Small intestine (tissue), 7 donors: ENCODE measurements around the gene PRMT5. TPM values are rescaled to one million over a fixed set of nuclear protein-coding genes. Genes with fewer than 3 reads are reported as not detected.

Experiments
- DNase-seq, 2 donors: peaks; one replicate each; pipeline versions ENCODE4 v3.0.0 to v3.0.0-alpha.2; 2013
- FAIRE-seq: peaks from 2 replicates; lab custom pipeline; 2012; peaks lifted over from hg19 to GRCh38; lab: Jason Lieb, UNC
- H3K27ac ChIP-seq, 3 donors: one replicate each; pipeline ENCODE4 v1.5.1; 2013; ENCODE audit warnings: low read length in 2 of 3, mild to moderate bottlenecking in 2 of 3, control low read depth in 1 of 3, inconsistent platforms in 1 of 3, low read depth in 1 of 3, moderate library complexity in 1 of 3
- H3K27me3 ChIP-seq, 3 donors: one replicate each; pipeline ENCODE4 v1.6.1; 2013; ENCODE audit warnings: low read length in 3 of 3, inconsistent platforms in 1 of 3; ENCODE audit not compliant: control insufficient read depth in 3 of 3, insufficient read depth in 3 of 3
- H3K36me3 ChIP-seq, 3 donors: one replicate each; pipeline ENCODE4 v1.6.1; 2013; ENCODE audit warnings: low read length in 3 of 3, inconsistent platforms in 1 of 3, low read depth in 1 of 3, mild to moderate bottlenecking in 1 of 3, moderate library complexity in 1 of 3; ENCODE audit not compliant: control insufficient read depth in 3 of 3, insufficient read depth in 2 of 3
- H3K4me1 ChIP-seq, 3 donors: one replicate each; pipeline ENCODE4 v1.6.1; 2013; ENCODE audit warnings: low read length in 2 of 3, inconsistent platforms in 1 of 3, low read depth in 1 of 3, mild to moderate bottlenecking in 1 of 3, moderate library complexity in 1 of 3; ENCODE audit not compliant: control insufficient read depth in 3 of 3, insufficient read depth in 2 of 3
- H3K4me3 ChIP-seq, 3 donors: one replicate each; pipeline ENCODE4 v1.5.1; 2013; ENCODE audit warnings: low read length in 3 of 3, control low read depth in 1 of 3, inconsistent platforms in 1 of 3, low read depth in 1 of 3, mild to moderate bottlenecking in 1 of 3, moderate library complexity in 1 of 3
- H3K9me3 ChIP-seq, 2 donors: one replicate each; pipeline ENCODE4 v1.6.1; 2013; ENCODE audit warnings: low read depth in 1 of 2, low read length in 1 of 2; ENCODE audit not compliant: control insufficient read depth in 2 of 2, insufficient read depth in 1 of 2
- WGBS, 3 donors: extraction: QIAGEN DNeasy Blood & Tissue Kit; methylation state at CpG; one replicate each; pipeline ENCODE4 v1.1.7; 2013; 5-methylcytosine and 5-hydroxymethylcytosine counted together
- polyA plus RNA-seq, 4 donors: library from polyadenylated mRNA; stranded (reverse) in 3 of 4; unstranded in 1 of 4; fragments of 200-250 nt in 3 of 4; fragments of 120-200 nt in 1 of 4; gene quantifications; one replicate each; pipeline versions ENCODE4 v1.2.1 to v1.2.3, GENCODE V29; 2013
- donor health status: healthy with polysubstance abuse.
- donor health status: control.
- donor health status: control.
- donor health status: Bipolar disorder and iron deficiency.
- donor health status: healthy.

Gene PRMT5
- polyA plus RNA-seq, 4 donors = 13.4 to 58.7 (median 36.4) TPM

DNA sequence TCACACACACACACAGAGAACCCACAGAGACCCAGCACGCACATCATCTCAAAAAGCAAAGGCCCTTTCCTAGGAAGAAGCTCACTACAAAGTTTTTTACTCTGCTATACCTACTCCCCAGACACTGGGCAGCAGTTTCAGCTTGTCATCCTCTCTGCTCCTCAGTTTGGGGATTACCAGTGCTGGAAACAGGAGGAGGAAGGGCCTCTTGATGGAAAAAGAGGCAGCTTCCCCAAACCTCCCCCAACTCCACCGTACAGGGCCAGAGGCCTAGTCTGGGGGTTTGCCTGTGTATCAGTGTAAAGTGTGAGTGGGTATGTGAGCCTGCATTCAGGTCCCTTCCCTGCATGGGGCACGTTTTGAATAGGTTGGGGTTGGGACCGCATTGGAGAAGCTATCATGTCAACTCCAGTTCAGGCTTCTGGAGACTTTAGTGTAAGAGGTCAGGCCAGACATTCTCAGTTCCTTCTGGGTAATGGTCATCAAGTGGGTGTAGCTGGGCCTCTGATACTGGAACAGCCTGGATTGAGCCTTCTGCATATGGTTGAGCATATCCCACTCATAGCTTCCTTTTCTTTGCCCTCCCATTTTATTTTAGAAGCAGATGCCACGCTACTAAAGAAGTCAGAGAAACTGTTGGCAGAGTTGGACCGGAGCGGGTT is 45.0 kb downstream of the PRMT5 start:
- Histone ChIP-seq H3K27ac (peak overlapping the region in 2 of 3 donors; percentile 52 to 72), H3K9me3 (no peaks in the 10 kb centered on the region), H3K4me3 (no peak overlapping the region), H3K4me1 (peaks cover 4 to 41% (median 6%) of the 10 kb centered on the region in 3 donors), H3K27me3 (no peaks in the 10 kb centered on the region), H3K36me3 (peaks cover 0 to 4% (median 0%) of the 10 kb centered on the region in 3 donors)
- no peak for FAIRE-seq
- 86 to 90% (median 89%) methylated on average over 7 of the region's 7 CpGs for whole genome bisulfite sequencing, 3 donors
- DNase-seq = no peak

DNA sequence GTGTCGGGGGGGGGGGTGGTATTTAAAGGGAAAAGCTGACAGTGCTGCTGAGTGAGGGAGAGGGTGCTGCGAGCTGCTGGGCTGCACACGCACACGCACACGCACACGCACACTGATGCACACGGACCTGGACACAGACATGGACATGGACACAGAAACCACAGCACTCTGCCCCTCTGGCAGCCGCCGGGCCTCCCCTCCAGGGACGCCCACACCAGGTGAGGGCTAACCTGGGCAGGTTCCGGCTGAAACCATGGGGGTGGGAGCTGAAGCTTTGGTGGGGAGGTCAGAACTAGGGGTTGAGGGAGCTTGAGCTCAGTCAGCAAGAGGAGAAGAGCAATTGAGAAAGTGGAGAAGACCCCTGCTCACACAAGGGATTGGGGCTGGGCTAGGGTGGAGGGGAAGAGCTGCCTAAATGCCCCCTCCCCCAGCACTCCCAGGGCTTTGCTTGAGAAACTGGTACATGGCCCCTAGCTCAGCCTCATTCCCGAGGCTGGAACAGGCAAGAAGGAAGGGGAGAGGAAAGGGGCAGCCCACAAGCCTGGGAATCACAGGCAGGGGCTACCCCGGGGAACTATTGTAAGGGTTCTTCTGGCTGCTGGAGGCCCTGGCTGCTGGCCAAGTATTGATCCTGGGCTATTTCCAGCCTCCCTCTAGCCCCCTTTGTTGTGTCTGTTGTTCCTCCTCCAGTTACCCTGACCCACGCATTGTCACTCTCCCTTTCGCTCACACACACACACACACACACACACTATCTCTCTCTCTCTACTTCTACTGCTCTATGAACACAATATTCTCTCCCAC is 45.8 kb downstream of the PRMT5 start, which contains the start of gene REM2:
TSS of gene REM2 (plus strand) at position 50 of the 804 bp plus-strand sequence. CDS start at position 116, 66 bp downstream.
- Histone ChIP-seq H3K36me3 (peaks cover under 1 to 12% (median 2%) of the 10 kb centered on the region in 3 donors), H3K4me1 (peaks cover 4 to 41% (median 6%) of the 10 kb centered on the region in 3 donors), H3K4me3 (no peak within 1 kb of the TSS), H3K27ac (no peak within 1 kb of the TSS), H3K9me3 (no peaks in the 10 kb centered on the region), H3K27me3 (no peaks in the 10 kb centered on the region)
- WGBS, 3 donors = 18 to 43% (median 23%) methylated on average over 14 to 15 of the region's 15 CpGs
- DNase-seq = peak in 1 of 2 donors; percentile 47
- no peak for FAIRE-seq

DNA sequence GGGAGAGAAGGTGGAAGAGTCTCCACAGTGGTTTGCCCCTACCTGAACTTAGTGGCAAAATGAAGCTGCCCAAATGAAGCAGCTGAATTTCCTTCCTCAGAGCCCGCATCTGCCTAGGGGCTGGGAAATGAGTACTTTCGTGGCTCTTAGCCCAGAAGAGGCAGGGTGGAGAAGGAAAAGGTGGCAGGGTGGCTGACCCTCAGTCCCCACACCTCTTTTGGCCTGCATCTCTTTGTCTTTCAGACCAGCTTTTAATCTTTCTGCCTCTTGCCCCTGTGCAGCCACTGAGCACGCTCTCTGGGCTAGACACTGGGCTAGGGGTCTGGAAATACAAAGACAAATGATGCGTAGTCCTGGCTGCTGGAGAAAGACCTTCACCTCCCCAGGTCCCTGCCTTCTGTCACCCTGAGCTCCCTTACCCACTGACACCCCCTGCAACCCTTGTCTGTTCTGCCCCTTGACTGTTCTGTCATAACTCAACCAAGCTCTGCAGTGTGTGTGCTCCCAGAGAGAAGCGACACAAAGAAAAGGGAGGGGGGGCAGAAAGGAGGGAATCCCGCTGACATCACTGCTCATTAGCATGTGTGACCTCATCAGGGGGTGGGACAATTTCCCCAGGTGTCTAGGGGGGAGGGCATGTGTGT is 46.5 kb downstream of the PRMT5 start:
- Histone ChIP-seq H3K27me3 (no peaks in the 10 kb centered on the region), H3K4me1 (peaks cover 4 to 39% (median 6%) of the 10 kb centered on the region in 3 donors), H3K27ac (no peak overlapping the region), H3K36me3 (peaks cover 3 to 19% (median 9%) of the 10 kb centered on the region in 3 donors), H3K4me3 (no peak overlapping the region), H3K9me3 (no peaks in the 10 kb centered on the region)
- 17 to 31% (median 26%) methylated on average over 6 of the region's 6 CpGs for WGBS, 3 donors
- peak; percentile 45 to 72 for DNase-seq
- FAIRE-seq = no peak

DNA sequence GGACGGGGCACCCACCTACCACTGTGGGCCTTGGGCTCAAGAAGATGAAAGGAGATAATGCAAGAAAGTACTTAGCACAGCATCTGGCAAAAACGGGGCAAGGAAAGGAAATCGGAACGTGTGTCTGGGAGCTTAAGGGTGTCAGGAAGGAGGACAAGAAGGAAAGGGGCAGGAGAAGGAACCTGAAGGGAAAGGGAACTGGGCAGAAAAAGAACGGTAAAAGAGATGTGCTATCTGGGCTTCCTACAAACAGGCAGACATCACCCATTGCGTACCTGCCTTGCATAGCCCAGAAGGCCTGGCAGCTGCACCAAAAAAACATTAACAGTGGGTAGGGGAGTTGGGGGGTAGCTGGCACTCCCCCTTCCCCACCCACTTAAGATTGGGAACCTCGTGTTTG is 47.1 kb downstream of the PRMT5 start:
- 37 to 56% (median 51%) methylated on average over 7 of the region's 7 CpGs for WGBS, 3 donors
- H3K27ac ChIP-seq = no peak overlapping the region
- no peak for FAIRE-seq

DNA sequence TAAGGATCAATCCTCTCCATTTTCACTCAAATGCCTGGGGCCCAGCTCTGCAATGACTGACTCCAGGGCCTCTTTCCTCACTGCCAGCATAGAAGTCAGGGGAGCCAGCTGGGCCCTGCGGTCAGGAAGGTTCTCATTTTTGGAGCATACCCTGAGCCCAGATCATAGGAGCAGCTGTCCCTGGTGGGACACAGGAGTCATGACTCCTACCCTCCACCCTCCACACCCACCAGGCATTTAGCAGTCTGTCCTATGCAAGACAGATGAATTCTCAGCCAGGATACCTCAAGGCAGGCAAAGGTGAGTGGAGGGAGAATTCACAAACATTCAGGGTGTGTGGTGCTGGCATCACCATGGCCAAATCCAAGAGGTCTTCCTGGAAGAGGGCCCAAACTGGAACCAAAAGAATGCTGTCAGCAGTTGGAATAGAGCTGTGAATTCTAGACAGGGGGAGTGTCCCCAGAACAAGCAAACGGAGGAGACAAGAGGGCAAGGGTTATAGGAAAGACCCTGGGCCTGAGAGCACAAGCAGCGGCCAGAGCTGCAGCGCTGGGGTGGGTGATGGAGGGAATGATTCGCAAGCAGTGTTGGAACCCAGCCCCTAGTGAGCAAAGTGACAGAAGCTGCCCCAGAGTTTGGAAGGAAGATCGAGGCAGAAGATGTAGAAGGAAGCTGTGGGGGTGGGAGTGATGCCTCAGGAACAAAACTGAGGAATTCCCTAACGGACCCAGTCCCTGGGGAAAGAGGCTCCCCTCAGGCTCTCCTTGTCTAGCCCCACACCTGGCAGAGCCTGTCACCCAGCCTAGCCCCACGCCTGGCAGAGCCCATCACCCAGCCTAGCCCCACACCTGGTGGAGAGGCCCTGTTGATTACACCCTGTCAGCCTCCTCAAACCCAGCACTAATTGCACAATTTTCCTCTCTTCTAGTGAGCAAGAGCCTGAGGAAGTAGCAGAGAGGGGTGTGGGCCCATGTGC is 50.6 kb downstream of the PRMT5 start:
- Histone ChIP-seq H3K36me3 (peaks cover 14 to 59% (median 35%) of the 10 kb centered on the region in 3 donors), H3K27ac (no peak overlapping the region), H3K4me1 (peaks cover 0 to 21% (median 0%) of the 10 kb centered on the region in 3 donors), H3K27me3 (no peaks in the 10 kb centered on the region), H3K4me3 (no peak overlapping the region), H3K9me3 (no peaks in the 10 kb centered on the region)
- no peak for FAIRE-seq
- no peak for DNase-seq
- WGBS, 3 donors = 84 to 85% (median 84%) methylated on average over 8 of the region's 8 CpGs

More for the DNA sequence above, 47.1 kb downstream of the PRMT5 start:
- Histone ChIP-seq H3K9me3 (no peaks in the 10 kb centered on the region), H3K4me1 (peaks cover 4 to 37% (median 6%) of the 10 kb centered on the region in 3 donors), H3K36me3 (peaks cover 9 to 25% (median 9%) of the 10 kb centered on the region in 3 donors), H3K4me3 (no peak overlapping the region), H3K27me3 (no peaks in the 10 kb centered on the region)
- no peak for DNase-seq

DNA sequence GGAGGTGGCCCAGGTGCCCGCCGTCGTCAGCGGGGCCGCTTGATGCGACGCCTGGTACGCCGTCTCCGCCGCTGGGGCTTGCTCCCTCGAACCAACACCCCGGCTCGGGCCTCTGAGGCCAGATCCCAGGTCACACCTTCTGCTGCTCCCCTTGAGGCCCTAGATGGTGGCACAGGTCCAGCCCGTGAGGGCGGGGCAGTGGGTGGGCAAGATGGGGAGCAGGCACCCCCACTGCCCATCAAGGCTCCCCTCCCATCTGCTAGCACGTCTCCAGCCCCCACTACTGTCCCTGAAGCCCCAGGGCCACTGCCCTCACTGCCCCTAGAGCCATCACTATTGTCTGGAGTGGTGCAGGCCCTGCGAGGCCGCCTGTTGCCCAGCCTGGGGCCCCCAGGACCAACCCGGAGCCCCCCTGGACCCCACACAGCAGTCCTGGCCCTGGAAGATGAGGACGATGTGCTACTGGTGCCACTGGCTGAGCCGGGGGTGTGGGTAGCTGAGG is 52.1 kb downstream of the PRMT5 start:
- 84 to 90% (median 86%) methylated on average over 22 of the region's 22 CpGs for WGBS, 3 donors
- Histone ChIP-seq H3K36me3 (peaks cover 14 to 65% (median 35%) of the 10 kb centered on the region in 3 donors), H3K27ac (no peak overlapping the region), H3K9me3 (no peaks in the 10 kb centered on the region), H3K27me3 (no peaks in the 10 kb centered on the region), H3K4me1 (peaks cover 0 to 13% (median 0%) of the 10 kb centered on the region in 3 donors), H3K4me3 (no peak overlapping the region)
- no peak for FAIRE-seq
- DNase-seq = no peak

DNA sequence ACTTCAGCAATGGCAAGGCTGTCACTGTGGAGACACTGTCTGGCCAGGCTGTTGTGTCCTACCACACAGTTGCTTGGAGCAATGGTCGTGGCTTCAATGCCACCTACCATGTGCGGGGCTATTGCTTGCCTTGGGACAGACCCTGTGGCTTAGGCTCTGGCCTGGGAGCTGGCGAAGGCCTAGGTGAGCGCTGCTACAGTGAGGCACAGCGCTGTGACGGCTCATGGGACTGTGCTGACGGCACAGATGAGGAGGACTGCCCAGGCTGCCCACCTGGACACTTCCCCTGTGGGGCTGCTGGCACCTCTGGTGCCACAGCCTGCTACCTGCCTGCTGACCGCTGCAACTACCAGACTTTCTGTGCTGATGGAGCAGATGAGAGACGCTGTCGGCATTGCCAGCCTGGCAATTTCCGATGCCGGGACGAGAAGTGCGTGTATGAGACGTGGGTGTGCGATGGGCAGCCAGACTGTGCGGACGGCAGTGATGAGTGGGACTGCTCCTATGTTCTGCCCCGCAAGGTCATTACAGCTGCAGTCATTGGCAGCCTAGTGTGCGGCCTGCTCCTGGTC is 53.3 kb downstream of the PRMT5 start:
- H3K4me1 ChIP-seq = peaks cover 0 to 15% (median 0%) of the 10 kb centered on the region in 3 donors
- H3K4me3 ChIP-seq = no peak overlapping the region
- no peak for DNase-seq
- no peak overlapping the region for H3K27ac ChIP-seq
- H3K9me3 ChIP-seq = no peaks in the 10 kb centered on the region
- H3K36me3 ChIP-seq = peaks cover 14 to 62% (median 35%) of the 10 kb centered on the region in 3 donors
- WGBS, 3 donors = 96 to 98% (median 96%) methylated on average over 20 of the region's 20 CpGs
- no peak for FAIRE-seq
- no peaks in the 10 kb centered on the region for H3K27me3 ChIP-seq
